ENCODE measurements around the gene RNF123.

DNA sequence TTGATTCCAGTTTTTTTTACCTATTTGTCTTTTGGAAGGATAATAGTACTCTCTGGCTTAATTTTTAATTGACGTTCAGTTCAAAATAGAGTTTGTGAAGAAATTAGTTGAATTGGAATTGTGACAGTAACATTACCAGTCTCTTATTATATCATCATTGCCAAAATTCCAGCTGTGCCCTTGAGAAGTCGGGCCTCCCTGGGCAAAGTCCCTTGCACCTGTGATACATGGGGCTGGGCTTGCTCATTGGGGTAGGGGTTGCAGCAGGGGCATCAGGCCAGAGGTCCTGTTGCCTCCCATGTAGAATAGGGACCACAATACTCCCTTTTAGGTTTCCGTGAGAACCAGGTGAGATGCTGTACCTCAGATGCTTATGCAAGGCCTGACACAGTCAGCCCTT is 43.1 kb upstream of the RNF123 start:
- no peak for TF ChIP-seq CTCF (IDR thresholded peaks at IDR 0.05)
- no peak for TF ChIP-seq POLR2A (IDR thresholded peaks at IDR 0.05)
